Skin epidermis (tissue), 12 donors: ENCODE measurements around the gene SEMA6B.

Source experiments
- H3K27ac ChIP-seq, 21 experiments: fragments of 200-600 bp; sonication (generic) in 11 of 21; one replicate each; pipeline ENCODE4 v1.5.0; 2020; ENCODE audit warnings: mild to moderate bottlenecking in 3 of 21, inconsistent platforms in 2 of 21, moderate library complexity in 2 of 21
- H3K4me3 ChIP-seq, 7 experiments: fragments of 200-600 bp; sonication (generic) in 2 of 7; one replicate each; pipeline ENCODE4 v1.5.0; 2020; ENCODE audit warnings: inconsistent platforms in 2 of 7, mild to moderate bottlenecking in 2 of 7, moderate library complexity in 1 of 7

Gene SEMA6B

DNA sequence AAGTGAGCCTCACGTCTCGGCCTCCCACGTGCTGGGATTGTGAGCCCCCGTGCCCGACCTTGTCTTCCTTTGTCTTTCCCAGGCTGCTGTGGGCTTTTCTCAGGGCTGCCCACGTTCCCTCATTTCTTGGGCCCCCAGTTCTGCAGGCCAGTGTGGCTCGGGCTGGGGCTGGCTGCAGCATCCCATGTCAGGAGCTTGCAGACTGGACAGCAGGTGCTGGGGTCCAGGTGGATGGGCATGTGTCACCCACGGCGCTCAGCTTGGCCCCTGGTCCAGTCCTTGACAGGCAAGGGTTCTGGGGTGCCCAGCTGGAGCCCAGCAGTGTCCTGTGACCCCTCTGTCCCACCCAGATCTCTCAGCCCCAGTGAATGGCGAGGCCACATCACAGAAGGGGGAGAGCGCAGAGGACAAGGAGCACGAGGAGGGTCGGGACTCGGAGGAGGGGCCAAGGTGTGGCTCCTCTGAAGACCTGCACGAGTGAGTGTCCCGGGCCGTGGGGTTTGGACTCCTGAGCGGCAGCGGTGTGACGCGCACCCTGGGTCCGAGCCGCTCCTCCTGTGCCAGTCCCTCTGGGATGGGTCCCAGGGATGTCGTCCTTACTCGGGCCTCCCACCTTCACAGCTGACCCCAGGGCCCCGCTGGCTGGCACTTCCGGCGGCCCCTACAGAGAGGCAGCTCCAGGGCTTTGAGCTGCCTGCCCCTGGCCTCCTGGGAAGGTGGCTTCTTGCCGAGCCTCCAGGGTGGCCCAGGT lies 58.5 kb downstream of the SEMA6B start:
- Histone ChIP-seq H3K4me3 (no peak overlapping the region), H3K27ac (no peak overlapping the region)

DNA sequence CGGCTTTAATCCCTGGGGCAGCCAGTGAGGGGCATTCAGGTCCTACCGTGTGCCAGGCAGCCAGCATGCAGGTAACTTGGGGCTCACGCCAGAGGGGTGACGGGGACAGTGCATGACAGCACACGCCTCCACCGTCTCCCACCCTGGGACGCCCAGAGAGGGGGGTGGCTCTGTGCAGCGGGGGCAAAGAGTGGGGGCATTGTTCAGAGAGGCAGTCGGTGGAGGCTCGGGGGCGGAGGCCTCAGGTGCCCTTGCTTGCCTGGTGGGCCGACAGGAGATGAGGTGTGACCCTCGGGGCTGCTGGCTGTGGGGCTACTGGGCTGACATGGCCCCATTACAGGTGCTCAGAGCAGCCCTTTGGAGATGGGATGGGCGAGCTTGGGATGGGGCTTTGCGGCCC lies 59.6 kb downstream of the SEMA6B start:
- H3K4me3 ChIP-seq, result no peak overlapping the region
- no peak overlapping the region for H3K27ac ChIP-seq

- no peak overlapping the region for H3K27ac ChIP-seq
- no peak overlapping the region for H3K4me3 ChIP-seq
These were observed 60.2 kb downstream of the SEMA6B start for GRCh38 chr19:4499318-4499717.

- Histone ChIP-seq H3K27ac (no peak overlapping the region), H3K4me3 (no peak overlapping the region)
These were observed 60.8 kb downstream of the SEMA6B start for GRCh38 chr19:4498694-4499093.

DNA sequence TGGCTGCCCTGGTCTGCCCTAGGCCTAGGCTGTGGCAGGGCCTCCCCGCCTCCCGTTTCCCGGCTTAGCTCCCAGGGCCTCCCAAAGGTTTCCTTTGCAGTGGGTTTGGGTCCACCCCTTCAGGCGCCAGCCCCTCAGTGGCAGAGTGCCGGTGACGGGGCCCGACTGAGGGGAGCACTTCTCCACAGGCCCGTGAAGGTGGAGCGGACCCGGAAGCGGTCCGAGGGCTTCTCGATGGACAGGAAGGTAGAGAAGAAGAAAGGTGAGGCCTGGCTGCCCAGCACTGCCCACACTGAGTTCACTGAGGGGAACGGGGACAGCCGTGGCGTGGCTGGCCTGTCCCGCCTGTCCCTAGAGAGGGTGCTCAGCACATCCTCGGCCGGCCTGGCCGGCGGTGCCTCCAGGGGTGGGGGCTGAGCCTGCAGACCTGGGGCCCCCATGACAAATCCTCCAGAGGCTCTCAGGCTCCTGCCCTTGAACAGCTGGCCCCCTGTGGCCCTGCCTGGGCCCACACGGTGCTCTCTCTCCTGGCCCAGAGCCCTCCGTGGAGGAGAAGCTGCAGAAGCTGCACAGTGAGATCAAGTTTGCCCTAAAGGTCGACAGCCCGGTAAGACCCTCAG lies 61.6 kb downstream of the SEMA6B start:
- no peak overlapping the region for H3K4me3 ChIP-seq
- H3K27ac ChIP-seq, result no peak overlapping the region

DNA sequence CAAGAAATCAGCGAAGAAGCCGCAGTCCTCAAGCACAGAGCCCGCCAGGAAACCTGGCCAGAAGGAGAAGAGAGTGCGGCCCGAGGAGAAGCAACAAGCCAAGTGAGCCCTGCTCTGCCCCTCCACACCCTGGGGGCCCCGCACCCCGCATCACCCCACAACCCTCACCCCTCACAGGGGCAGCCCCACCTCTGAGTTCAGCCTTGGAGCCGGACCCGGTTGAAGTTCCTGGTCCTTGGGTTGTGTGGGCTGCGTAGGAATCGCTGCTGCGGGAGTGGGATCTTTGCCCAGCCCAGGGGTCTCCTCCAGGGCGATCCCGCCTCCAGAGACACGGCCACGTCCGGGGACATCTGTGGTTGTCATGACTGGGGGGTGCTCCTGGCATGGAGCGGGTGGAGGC lies 63.2 kb downstream of the SEMA6B start:
- Histone ChIP-seq H3K27ac (no peak overlapping the region), H3K4me3 (no peak overlapping the region)

DNA sequence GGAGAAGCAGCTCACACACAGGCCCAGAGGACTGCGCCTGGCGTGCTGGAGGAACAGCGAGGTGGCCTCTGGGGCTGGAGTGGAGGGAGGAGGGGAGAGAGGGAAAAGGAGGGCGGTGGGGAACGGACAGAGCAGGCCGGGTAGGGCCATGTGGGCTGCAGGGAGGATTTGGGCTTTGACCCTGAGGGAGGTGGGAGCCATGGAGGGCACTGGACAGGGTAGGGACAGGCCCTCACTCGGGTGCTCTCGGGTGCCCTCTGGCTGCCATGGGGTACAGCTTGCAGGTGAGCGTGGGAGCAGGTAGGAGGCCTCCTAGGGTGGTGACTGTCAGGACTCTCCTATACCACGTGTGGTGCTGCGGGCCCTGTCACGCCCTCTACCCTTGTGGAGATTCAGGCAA lies 64.0 kb downstream of the SEMA6B start:
- no peak overlapping the region for H3K4me3 ChIP-seq
- H3K27ac ChIP-seq, result no peak overlapping the region

GRCh38 chr19:4494691-4495064 lies 64.8 kb downstream of the SEMA6B start:
- no peak overlapping the region for H3K27ac ChIP-seq
- no peak overlapping the region for H3K4me3 ChIP-seq

DNA sequence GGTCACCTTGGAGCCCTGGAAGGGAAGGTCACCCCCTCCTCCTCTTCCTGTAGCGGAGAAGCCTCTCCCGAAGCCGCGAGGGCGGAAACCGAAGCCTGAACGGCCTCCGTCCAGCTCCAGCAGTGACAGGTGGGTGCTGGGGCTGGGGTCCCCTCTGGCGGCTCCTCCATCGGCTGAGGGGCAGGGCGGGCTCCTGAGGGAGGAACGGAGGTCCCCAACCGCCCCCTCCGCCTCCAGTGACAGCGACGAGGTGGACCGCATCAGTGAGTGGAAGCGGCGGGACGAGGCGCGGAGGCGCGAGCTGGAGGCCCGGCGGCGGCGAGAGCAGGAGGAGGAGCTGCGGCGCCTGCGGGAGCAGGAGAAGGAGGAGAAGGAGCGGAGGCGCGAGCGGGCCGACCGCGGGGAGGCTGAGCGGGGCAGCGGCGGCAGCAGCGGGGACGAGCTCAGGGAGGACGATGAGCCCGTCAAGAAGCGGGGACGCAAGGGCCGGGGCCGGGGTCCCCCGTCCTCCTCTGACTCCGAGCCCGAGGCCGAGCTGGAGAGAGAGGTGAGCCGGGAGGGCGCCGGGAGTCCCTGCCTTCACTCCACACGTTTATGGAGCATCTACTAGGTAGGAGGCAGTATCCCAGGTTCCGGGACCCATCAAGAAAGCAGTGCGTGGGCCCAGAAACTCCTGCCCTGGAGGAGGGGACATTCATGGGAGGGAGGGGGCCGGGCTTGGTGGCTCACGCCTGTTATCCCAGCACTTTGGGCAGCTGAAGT lies 65.4 kb downstream of the SEMA6B start:
- Histone ChIP-seq H3K4me3 (no peak overlapping the region), H3K27ac (no peak overlapping the region)

DNA sequence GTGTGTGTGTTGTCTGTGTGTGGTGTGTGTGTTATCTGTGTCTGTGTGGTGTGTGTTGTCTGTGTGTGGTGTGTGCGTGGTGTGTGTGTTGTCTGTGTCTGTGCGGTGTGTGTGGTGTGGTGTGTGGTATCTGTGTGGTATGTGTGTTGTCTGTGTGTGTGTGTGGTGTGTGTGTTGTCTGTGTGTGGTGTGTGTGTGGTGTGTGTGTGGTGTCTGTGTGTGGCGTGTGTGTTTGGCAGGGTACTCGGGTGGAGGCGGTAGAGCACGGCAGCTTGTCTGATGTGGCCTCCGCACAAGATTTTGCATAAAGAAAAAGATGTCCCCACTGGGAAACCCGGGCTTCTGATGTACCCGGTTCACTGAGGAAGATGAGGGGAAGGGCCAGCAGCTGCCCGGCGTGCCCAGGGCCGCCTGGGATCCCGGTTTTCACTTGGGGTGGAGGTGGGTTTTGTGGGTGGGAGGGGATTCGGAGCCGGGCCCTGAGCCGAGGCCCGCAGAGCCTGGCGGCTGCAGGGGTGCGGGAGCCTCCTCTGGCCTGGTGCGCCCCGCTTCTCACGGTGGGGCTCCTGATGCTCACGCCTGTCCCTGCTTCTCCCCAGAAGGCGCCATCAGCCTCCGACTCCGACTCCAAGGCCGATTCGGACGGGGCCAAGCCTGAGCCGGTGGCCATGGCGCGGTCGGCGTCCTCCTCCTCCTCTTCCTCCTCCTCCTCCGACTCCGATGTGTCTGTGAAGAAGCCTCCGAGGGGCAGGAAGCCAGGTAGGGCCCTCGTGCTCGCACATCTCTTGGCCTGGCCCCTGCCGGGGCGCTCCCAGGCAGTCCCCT lies 66.2 kb downstream of the SEMA6B start:
- H3K4me3 ChIP-seq, result no peak overlapping the region

More for the DNA sequence above, 66.2 kb downstream of the SEMA6B start:
- no peak overlapping the region for H3K27ac ChIP-seq
